VCaP (cell line): ENCODE results near the gene WAPL.

Experiments
- H3K27ac ChIP-seq: fragments of 450-650 bp; 2 replicates; pipeline ENCODE4 v1.5.1; 2017
- TF ChIP-seq, protein P1 (sequence below): fragments of 450-650 bp; conservative IDR thresholded peaks from 2 replicates; pipeline ENCODE4 v1.5.1; 2017; ENCODE audit warnings: mild to moderate bottlenecking, moderate library complexity

Gene WAPL

DNA sequence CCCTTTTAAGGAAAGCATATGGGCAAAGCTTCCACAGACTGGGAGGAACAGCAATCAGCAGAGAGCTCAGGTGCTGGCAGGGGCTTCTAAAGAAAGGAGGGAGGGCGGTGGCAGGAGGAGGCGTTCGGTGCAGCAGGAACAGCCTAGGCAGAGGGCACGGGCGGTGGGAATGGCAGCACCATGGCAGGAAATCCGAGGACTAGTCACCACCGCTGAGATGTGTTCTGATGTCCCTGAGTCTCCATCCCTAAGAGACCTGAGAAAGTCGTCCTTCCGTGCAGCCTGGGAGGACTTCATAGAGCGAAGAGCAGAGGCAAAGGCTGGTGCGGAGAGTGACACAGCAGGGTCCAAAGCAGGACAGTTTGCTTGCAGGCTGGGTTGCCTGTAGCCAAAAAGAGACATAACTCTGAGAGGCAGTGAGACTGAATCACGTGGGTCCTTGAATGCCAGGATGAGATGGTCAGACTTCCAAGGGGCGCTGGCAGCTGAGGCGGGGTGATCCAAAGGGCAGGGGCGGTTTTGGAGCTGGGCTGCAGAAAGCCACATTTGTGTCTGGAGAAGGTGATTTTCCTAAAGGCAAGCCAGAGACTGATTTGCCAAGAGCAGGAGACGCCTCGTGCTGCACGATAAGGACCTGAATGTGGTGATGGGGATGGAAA, 119.2 kb downstream of the WAPL start:
- TF ChIP-seq, protein P1, sequence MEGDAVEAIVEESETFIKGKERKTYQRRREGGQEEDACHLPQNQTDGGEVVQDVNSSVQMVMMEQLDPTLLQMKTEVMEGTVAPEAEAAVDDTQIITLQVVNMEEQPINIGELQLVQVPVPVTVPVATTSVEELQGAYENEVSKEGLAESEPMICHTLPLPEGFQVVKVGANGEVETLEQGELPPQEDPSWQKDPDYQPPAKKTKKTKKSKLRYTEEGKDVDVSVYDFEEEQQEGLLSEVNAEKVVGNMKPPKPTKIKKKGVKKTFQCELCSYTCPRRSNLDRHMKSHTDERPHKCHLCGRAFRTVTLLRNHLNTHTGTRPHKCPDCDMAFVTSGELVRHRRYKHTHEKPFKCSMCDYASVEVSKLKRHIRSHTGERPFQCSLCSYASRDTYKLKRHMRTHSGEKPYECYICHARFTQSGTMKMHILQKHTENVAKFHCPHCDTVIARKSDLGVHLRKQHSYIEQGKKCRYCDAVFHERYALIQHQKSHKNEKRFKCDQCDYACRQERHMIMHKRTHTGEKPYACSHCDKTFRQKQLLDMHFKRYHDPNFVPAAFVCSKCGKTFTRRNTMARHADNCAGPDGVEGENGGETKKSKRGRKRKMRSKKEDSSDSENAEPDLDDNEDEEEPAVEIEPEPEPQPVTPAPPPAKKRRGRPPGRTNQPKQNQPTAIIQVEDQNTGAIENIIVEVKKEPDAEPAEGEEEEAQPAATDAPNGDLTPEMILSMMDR = no peak
- H3K27ac ChIP-seq = no peak overlapping the region

DNA sequence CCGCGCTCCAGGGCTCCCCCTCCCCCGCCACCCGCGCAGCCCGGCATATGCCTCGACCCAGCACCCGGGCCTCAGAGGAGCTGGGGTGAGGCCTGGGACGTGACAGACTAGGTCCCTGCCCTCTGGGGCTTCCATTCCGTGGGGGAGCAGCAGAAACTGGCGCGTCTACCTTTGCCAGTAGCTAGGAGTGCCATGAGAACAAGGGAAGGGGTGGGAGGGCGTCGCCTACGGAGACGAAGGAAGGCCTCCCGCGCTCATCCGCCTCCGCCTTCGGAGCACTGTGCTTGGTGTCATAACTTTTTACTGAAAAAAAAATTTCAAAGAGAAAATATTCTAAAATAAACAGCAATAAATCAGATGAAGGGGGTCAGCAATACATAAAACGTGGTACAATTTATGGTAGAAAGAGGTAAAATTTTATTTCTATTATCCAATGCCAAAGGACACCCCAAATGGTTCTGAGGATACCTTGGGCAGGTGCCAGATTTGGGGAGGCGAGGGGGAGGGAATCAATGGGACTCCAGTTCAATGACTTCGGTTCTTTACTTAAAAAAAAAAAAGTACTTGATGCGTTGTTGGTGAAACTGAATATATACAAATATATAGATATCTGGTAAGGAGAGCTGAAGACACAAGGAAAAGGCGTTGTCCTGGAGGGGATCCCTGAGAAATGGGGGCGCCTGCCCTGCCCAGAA, 119.9 kb downstream of the WAPL start:
- TF ChIP-seq, protein P1 = no peak
- H3K27ac ChIP-seq = peak overlapping the region; percentile 82

GRCh38 chr10:86400705-86401587, 120.6 kb downstream of the WAPL start:
- TF ChIP-seq, protein P1 = peak; percentile 51
- H3K27ac ChIP-seq = peak overlapping the region; percentile 82

GRCh38 chr10:86399879-86400704, 121.5 kb downstream of the WAPL start:
- peak overlapping the region; percentile 82 for H3K27ac ChIP-seq
- TF ChIP-seq, protein P1 = peak; percentile 95

DNA sequence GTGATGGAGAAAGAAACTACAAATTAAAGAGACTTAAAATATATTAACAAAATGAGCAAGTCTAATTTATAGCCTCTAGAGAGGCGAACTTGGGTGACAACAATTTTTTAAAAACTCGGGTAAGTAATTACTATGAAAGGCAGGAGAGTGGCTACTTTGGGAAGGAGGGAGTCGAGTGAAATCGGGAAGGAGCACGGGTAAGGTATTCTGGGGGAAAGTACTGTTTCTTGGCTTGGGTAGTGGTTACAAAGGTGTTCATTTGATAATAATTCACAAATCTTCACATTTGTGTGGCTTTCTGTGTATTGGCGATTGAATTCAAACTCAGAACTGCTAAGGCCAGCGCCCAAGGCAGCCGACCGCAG, 122.1 kb downstream of the WAPL start:
- TF ChIP-seq, protein P1 = no peak
- peak overlapping the region; percentile 82 for H3K27ac ChIP-seq

DNA sequence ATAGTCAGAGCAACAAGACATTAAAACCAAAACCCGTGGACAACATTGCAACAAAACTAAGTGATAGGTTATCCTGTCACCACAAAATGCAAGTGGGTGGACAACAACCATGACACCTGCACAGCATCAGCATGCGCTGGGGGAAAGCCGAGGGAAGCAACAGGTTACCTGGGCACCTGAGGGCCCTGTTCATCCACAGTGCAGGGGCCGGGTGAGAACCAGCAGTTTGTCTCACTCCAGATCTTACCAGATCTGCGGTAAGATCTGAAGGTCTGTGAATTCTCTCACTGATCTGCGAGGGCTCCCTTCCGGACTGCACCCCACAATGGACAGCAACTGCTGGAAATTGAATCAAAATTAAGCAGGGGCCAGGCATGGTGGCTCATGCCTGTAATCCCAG, 124.5 kb downstream of the WAPL start:
- TF ChIP-seq, protein P1 = no peak
- no peak overlapping the region for H3K27ac ChIP-seq
